SK-N-SH treated with all-trans-retinoic acid at 6 μM for 48 hours (cell line): ENCODE data around the gene ZGPAT.

Source experiments
- ARNTL ChIP-seq: fragments of 450-650 bp; formaldehyde crosslinking; IDR thresholded peaks from 2 replicates; pipeline ENCODE4 v1.5.0; 2020; ENCODE audit warnings: low read depth, mild to moderate bottlenecking, moderate library complexity, borderline replicate concordance
- BACH2 ChIP-seq: fragments of 250-450 bp; sonication (Bioruptor Pico); IDR thresholded peaks from 2 replicates; pipeline ENCODE4 v1.9.0; 2021; ENCODE audit warnings: mild to moderate bottlenecking, borderline replicate concordance
- CREB5 ChIP-seq: fragments of 250-450 bp; sonication (Bioruptor Pico); IDR thresholded peaks from 2 replicates; pipeline ENCODE4 v1.5.1; 2020; ENCODE audit warnings: low read depth, mild to moderate bottlenecking, moderate library complexity
- CSDC2 ChIP-seq: fragments of 250-450 bp; sonication (Bioruptor Pico); IDR thresholded peaks from 2 replicates; pipeline ENCODE4 v1.5.0; 2020; ENCODE audit warnings: mild to moderate bottlenecking, moderate library complexity
- ESRRG ChIP-seq: fragments of 250-450 bp; sonication (Bioruptor Pico); IDR thresholded peaks from 2 replicates; pipeline ENCODE4 v1.6.1; 2021; ENCODE audit warnings: mild to moderate bottlenecking
- ISL1 ChIP-seq: fragments of 250-450 bp; sonication (Bioruptor Pico); IDR thresholded peaks from 2 replicates; pipeline ENCODE4 v2.1.2; 2022; ENCODE audit warnings: mild to moderate bottlenecking, moderate library complexity
- PATZ1 ChIP-seq: fragments of 250-450 bp; sonication (Bioruptor Pico); IDR thresholded peaks from 2 replicates; pipeline ENCODE4 v1.8.0; 2020; ENCODE audit warnings: mild to moderate bottlenecking, moderate library complexity, borderline replicate concordance
- PPARA ChIP-seq: fragments of 250-450 bp; sonication (Bioruptor Pico); IDR thresholded peaks from 2 replicates; pipeline ENCODE4 v1.5.0; 2020; ENCODE audit warnings: mild to moderate bottlenecking, borderline replicate concordance
- RARB ChIP-seq: fragments of 250-450 bp; sonication (Bioruptor Pico); IDR thresholded peaks from 2 replicates; pipeline ENCODE4 v1.8.0; 2021; ENCODE audit warnings: mild to moderate bottlenecking, moderate library complexity
- SNAI2 ChIP-seq: fragments of 250-450 bp; sonication (Bioruptor Pico); IDR thresholded peaks from 2 replicates; pipeline ENCODE4 v1.5.0; 2020; ENCODE audit warnings: mild to moderate bottlenecking, moderate library complexity
- TCF4 ChIP-seq: fragments of 250-450 bp; sonication (Bioruptor Pico); IDR thresholded peaks from 2 replicates; pipeline ENCODE4 v1.8.0; 2021; ENCODE audit warnings: mild to moderate bottlenecking, moderate library complexity, borderline replicate concordance
- ZC3H10 ChIP-seq: fragments of 250-450 bp; sonication (Bioruptor Pico); IDR thresholded peaks from 2 replicates; pipeline ENCODE4 v1.5.1; 2021; ENCODE audit warnings: mild to moderate bottlenecking, moderate library complexity
- ZFP3 ChIP-seq: fragments of 250-450 bp; sonication (Bioruptor Pico); IDR thresholded peaks from 2 replicates; pipeline ENCODE4 v1.5.0; 2020; ENCODE audit warnings: mild to moderate bottlenecking, moderate library complexity
- ZNF565 ChIP-seq: fragments of 450-650 bp; formaldehyde crosslinking; conservative IDR thresholded peaks from 2 replicates; pipeline ENCODE4 v1.5.0; 2020; ENCODE audit warnings: low read depth, mild to moderate bottlenecking, moderate library complexity

- TF ChIP-seq ARNTL (no peak), CREB5 (CRISPR knock-in tag) (no peak), ZNF565 (no peak), TCF4 (CRISPR knock-in tag) (no peak), RARB (no peak), SNAI2 (CRISPR knock-in tag) (no peak), CSDC2 (CRISPR knock-in tag) (no peak), PATZ1 (CRISPR knock-in tag) (no peak), ZFP3 (CRISPR knock-in tag) (no peak), ESRRG (CRISPR knock-in tag) (no peak), ZC3H10 (no peak), ISL1 (no peak), BACH2 (CRISPR knock-in tag) (no peak), PPARA (CRISPR knock-in tag) (no peak)
Measured at GRCh38 chr20:63746751-63747315, 39.0 kb downstream of the ZGPAT start.
